ENCODE measurements around the gene GREB1.

Gene GREB1

DNA sequence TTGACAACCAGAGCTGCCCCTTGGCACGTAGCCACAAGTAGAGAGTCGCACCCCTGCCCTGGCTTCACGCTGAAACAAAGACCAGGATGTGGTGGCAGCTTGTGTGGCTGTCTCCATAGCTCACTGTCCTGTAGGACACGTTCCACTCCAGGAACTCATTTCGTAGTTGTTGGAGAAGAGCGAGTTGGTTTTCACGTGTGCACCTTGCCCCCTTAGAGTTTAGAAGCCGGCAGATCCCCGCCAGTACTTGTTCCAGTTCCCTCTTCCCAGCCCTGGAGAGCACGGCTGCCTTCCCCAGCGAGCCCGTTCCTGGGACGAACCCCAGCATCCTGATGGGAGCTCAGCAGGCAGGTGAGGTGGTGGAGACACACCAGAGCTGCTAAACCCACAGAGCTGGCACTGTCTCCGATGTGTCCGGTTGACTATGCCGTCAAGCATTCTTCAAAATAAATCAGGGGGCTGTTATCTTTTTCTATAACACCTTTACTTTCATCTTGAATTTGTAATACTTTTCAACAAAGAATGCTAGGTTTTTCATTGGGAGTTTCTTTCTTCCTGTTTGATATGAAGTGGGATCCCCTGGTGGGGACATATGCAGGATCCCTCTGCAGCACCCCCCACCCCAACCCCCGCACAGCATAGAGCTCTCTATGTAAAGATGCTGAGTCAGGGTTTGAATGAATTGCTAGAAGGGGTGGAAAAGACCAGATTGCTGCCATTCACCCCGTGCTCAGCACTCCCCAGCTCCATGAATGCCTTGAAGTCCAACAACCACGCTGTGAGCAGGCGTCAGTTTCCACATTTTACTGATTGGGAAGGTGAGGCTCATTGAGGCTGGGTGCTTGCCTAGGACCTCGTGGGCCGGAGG lies 44.5 kb downstream of the GREB1 start:
- DNase-seq (ENCODE audit: extremely low spot score) = no peak
- TF ChIP-seq CTBP1 (IDR thresholded peaks at IDR 0.05; ENCODE audit: borderline replicate concordance) (no peak), HDGF (IDR thresholded peaks at IDR 0.05; ENCODE audit: borderline replicate concordance) (no peak), FOXA1 (IDR thresholded peaks at IDR 0.05) (no peak), L3MBTL2 (conservative IDR thresholded peaks at IDR 0.05) (no peak), SUZ12 (IDR thresholded peaks at IDR 0.05) (no peak), LEF1 (IDR thresholded peaks at IDR 0.05; ENCODE audit: borderline replicate concordance) (no peak), FOXK2 (IDR thresholded peaks at IDR 0.05) (no peak), SP1 (IDR thresholded peaks at IDR 0.05) (no peak), FOXM1 (IDR thresholded peaks at IDR 0.05; ENCODE audit: borderline replicate concordance) (no peak), PKNOX1 (IDR thresholded peaks at IDR 0.05) (no peak), ELF4 (IDR thresholded peaks at IDR 0.05) (no peak), BHLHE40 (IDR thresholded peaks at IDR 0.05; ENCODE audit: borderline replicate concordance) (no peak), TARDBP (IDR thresholded peaks at IDR 0.05) (no peak), NFRKB (IDR thresholded peaks at IDR 0.05) (no peak), ARNT (IDR thresholded peaks at IDR 0.05) (no peak), ZNF384 (IDR thresholded peaks at IDR 0.05) (no peak)
- ChIA-PET POLR2A (no interaction called here), CTCF (interaction anchor here (0.6 kb wide), 1 partner anchor 363 kb away, joined by 3 read pairs; no protein-coding TSS in a partner anchor)

GRCh38 chr2:11578986-11579774 lies 45.3 kb downstream of the GREB1 start:
- ChIA-PET CTCF (interaction anchor here (0.9 kb wide), 1 partner anchor 23 kb away, joined by 5 read pairs; no protein-coding TSS in a partner anchor), POLR2A (interaction anchor here (1.5 kb wide), 1 partner anchor 97 kb away, joined by 3 read pairs; no protein-coding TSS in a partner anchor)
- TF ChIP-seq FOXK2 (IDR thresholded peaks at IDR 0.05) (no peak), SUZ12 (IDR thresholded peaks at IDR 0.05) (no peak), CTBP1 (IDR thresholded peaks at IDR 0.05; ENCODE audit: borderline replicate concordance) (no peak), BHLHE40 (IDR thresholded peaks at IDR 0.05; ENCODE audit: borderline replicate concordance) (no peak), ELF4 (IDR thresholded peaks at IDR 0.05) (no peak), SP1 (IDR thresholded peaks at IDR 0.05) (no peak), NFRKB (IDR thresholded peaks at IDR 0.05) (no peak), ZNF384 (IDR thresholded peaks at IDR 0.05) (no peak), FOXM1 (IDR thresholded peaks at IDR 0.05; ENCODE audit: borderline replicate concordance) (no peak), LEF1 (IDR thresholded peaks at IDR 0.05; ENCODE audit: borderline replicate concordance) (no peak)
- DNase-seq (ENCODE audit: extremely low spot score) = no peak

- POLR2A ChIA-PET = interaction anchor here (1.5 kb wide), 1 partner anchor 98 kb away, joined by 3 read pairs; no protein-coding TSS in a partner anchor
- DNase-seq (ENCODE audit: extremely low spot score) = no peak
- TF ChIP-seq ELF4 (IDR thresholded peaks at IDR 0.05) (no peak), CTBP1 (IDR thresholded peaks at IDR 0.05; ENCODE audit: borderline replicate concordance) (no peak), SUZ12 (IDR thresholded peaks at IDR 0.05) (no peak), BHLHE40 (IDR thresholded peaks at IDR 0.05; ENCODE audit: borderline replicate concordance) (no peak), FOXK2 (IDR thresholded peaks at IDR 0.05) (no peak), ZNF384 (IDR thresholded peaks at IDR 0.05) (no peak), L3MBTL2 (conservative IDR thresholded peaks at IDR 0.05) (no peak), NFRKB (IDR thresholded peaks at IDR 0.05) (no peak), FOXA1 (IDR thresholded peaks at IDR 0.05) (no peak), HDGF (IDR thresholded peaks at IDR 0.05; ENCODE audit: borderline replicate concordance) (no peak), PKNOX1 (IDR thresholded peaks at IDR 0.05) (no peak), SP1 (IDR thresholded peaks at IDR 0.05) (no peak), LEF1 (IDR thresholded peaks at IDR 0.05; ENCODE audit: borderline replicate concordance) (no peak), FOXM1 (IDR thresholded peaks at IDR 0.05; ENCODE audit: borderline replicate concordance) (no peak), ARNT (IDR thresholded peaks at IDR 0.05) (no peak), TARDBP (IDR thresholded peaks at IDR 0.05) (no peak)
- CTCF ChIA-PET = interaction anchor here (5.4 kb wide), 1 partner anchor 101 kb away, joined by 84 read pairs; no protein-coding TSS in a partner anchor
Observed at GRCh38 chr2:11579867-11580659, 46.2 kb downstream of the GREB1 start.

- no peak for DNase-seq (ENCODE audit: extremely low spot score)
- ChIA-PET POLR2A (interaction anchor here (1.5 kb wide), 1 partner anchor 98 kb away, joined by 3 read pairs; no protein-coding TSS in a partner anchor), CTCF (interaction anchor here (1.3 to 5.4 kb wide), 3 partner anchors 22 to 107 kb away, joined by 4 to 84 read pairs (median 14); no protein-coding TSS in a partner anchor)
- no peak for TF ChIP-seq FOXM1 (IDR thresholded peaks at IDR 0.05; ENCODE audit: borderline replicate concordance)
- no peak for TF ChIP-seq LEF1 (IDR thresholded peaks at IDR 0.05; ENCODE audit: borderline replicate concordance)
- no peak for TF ChIP-seq SUZ12 (IDR thresholded peaks at IDR 0.05)
- TF ChIP-seq BHLHE40 (IDR thresholded peaks at IDR 0.05; ENCODE audit: borderline replicate concordance) = no peak
- no peak for TF ChIP-seq L3MBTL2 (conservative IDR thresholded peaks at IDR 0.05)
- TF ChIP-seq HDGF (IDR thresholded peaks at IDR 0.05; ENCODE audit: borderline replicate concordance) = no peak
- TF ChIP-seq FOXK2 (IDR thresholded peaks at IDR 0.05) = no peak
- TF ChIP-seq SP1 (IDR thresholded peaks at IDR 0.05) = no peak
Observed at GRCh38 chr2:11580697-11581096, 46.9 kb downstream of the GREB1 start.

Data from HEK293T (cell line).